Stomach (tissue), 4 donors: Measurements from ENCODE around the gene FLACC1.

ENCODE experiments used
- EP300 ChIP-seq: sonication (generic); formaldehyde crosslinking; IDR thresholded peaks from one replicate; pipeline ENCODE4 v1.6.1; 2017; ENCODE audit warnings: antibody characterized with exemption
- POLR2A ChIP-seq, 4 donors: fragments of 450-650 bp; IDR thresholded peaks; one replicate each; pipeline ENCODE4 v1.6.1; 2016; ENCODE audit warnings: antibody characterized with exemption in 4 of 4, control low read depth in 2 of 4, mild to moderate bottlenecking in 1 of 4, moderate library complexity in 1 of 4
- POLR2AphosphoS5 ChIP-seq, 3 donors: sonication (generic); formaldehyde crosslinking; IDR thresholded peaks; one replicate each; pipeline ENCODE4 v1.6.1; 2016; ENCODE audit warnings: antibody characterized with exemption in 3 of 3
- TF ChIP-seq, protein P1 (sequence below), 7 experiments: fragments of 450-650 bp in 4 of 7; fragments of 200-600 bp in 3 of 7; sonication (generic) in 3 of 7; IDR thresholded peaks; one replicate each; pipeline ENCODE4 v1.5.1; 2016 to 2019; ENCODE audit warnings: antibody characterized with exemption in 7 of 7, control low read depth in 2 of 7, mild to moderate bottlenecking in 1 of 7

DNA sequence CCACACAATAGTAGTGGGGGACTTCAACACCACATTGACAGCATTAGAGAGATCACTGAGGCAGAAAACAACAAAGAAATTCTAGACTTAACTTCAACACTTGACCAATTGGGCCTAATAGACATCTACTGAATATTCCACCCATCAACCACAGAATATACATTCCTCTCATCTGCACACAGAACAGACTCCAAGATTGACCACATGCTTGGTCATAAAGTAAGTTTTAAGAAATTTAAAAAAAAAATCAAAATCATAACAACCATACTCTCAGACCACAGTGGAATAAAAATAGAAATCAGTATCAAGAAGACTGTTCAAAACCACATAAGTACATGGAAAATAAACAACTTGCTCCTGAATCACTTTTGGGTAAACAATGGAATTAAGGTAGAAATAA lies 9.0 kb upstream of the FLACC1 start:
- TF ChIP-seq POLR2AphosphoS5 (IDR thresholded peaks at IDR 0.05) (no peak), EP300 (no peak), POLR2A (IDR thresholded peaks at IDR 0.05) (no peak)
- TF ChIP-seq, protein P1, sequence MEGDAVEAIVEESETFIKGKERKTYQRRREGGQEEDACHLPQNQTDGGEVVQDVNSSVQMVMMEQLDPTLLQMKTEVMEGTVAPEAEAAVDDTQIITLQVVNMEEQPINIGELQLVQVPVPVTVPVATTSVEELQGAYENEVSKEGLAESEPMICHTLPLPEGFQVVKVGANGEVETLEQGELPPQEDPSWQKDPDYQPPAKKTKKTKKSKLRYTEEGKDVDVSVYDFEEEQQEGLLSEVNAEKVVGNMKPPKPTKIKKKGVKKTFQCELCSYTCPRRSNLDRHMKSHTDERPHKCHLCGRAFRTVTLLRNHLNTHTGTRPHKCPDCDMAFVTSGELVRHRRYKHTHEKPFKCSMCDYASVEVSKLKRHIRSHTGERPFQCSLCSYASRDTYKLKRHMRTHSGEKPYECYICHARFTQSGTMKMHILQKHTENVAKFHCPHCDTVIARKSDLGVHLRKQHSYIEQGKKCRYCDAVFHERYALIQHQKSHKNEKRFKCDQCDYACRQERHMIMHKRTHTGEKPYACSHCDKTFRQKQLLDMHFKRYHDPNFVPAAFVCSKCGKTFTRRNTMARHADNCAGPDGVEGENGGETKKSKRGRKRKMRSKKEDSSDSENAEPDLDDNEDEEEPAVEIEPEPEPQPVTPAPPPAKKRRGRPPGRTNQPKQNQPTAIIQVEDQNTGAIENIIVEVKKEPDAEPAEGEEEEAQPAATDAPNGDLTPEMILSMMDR (IDR thresholded peaks at IDR 0.05), result no peak
